Uterus (tissue), 2 donors: Measurements from ENCODE around the gene YJEFN3.

Source experiments
- CTCF ChIP-seq, 4 experiments: fragments of 200-600 bp in 2 of 4; fragments of 450-650 bp in 2 of 4; sonication (generic) in 2 of 4; IDR thresholded peaks; one replicate each; pipeline ENCODE4 v1.5.1; 2016 to 2019; ENCODE audit warnings: antibody characterized with exemption in 4 of 4, mild to moderate bottlenecking in 2 of 4, moderate library complexity in 1 of 4
- POLR2A ChIP-seq, 2 donors: fragments of 450-650 bp; IDR thresholded peaks; one replicate each; pipeline ENCODE4 v1.6.1; 2016; ENCODE audit warnings: antibody characterized with exemption in 2 of 2, mild to moderate bottlenecking in 1 of 2, moderate library complexity in 1 of 2

GRCh38 chr19:19537075-19538048 lies 8.7 kb downstream of the YJEFN3 start:
- TF ChIP-seq POLR2A (IDR thresholded peaks at IDR 0.05) (no peak), CTCF (IDR thresholded peaks at IDR 0.05) (no peak)
